ENCODE results near the gene USP47.

DNA sequence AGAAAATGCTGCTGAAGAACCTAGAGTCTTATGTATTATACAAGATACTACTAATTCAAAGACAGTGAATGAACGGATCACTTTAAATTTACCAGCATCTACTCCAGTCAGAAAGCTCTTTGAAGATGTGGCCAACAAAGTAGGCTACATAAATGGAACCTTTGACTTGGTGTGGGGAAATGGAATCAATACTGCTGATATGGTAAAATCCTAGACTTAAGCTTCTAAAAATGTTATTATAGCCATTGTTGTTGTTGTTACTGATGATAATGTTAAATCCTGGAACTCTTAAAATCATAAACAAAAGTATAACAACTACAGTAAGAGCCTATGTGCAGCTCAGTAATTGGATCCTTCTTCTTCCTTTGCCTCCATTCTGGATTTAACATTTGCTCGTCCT, 38.4 kb downstream of the USP47 start:
- TF ChIP-seq CTCF (IDR thresholded peaks at IDR 0.05) (no peak), POLR2A (IDR thresholded peaks at IDR 0.05) (no peak)

Data from thyroid gland (tissue), 4 donors.